GM19467 (cell line): ENCODE measurements around the gene TMEM80.

ENCODE experiments used
- ATAC-seq: cut with Tn5 transposase; IDR thresholded peaks from one replicate; pipeline ENCODE4 v1.9.1; 2021; ENCODE audit warnings: mild to moderate bottlenecking, moderate library complexity; ENCODE audit not compliant: unreplicated experiment

Gene TMEM80

DNA sequence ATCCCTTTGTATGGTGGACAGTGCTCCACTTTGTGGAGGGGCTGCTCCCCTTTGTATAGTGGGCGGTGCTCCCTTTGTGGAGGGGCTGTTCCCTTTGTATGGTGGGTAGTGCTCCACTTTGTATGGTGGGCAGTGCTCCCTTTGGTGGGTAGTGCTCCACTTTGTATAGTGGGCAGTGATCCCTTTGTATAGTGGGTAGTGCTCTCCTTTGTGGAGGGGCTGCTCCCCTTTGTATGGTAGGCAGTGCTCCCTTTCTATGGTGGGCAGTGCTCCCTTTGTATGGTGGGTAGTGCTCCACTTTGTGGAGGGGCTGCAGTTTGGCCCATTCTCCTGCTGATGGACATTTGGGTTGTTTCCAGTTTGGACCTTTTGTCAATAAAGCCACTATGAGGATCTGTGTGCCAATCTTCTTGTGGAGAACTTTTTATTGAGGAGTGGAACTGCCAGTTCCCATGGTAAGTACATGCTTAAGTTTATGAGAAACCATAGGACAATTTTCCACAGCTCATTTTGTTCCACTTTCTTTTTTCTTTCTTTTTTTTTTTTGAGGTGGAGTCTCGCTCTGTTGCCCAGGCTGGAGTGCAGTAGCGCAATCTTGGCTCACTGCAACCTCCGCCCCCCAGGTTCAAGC is 47.1 kb downstream of the TMEM80 start:
- no peak for ATAC-seq

DNA sequence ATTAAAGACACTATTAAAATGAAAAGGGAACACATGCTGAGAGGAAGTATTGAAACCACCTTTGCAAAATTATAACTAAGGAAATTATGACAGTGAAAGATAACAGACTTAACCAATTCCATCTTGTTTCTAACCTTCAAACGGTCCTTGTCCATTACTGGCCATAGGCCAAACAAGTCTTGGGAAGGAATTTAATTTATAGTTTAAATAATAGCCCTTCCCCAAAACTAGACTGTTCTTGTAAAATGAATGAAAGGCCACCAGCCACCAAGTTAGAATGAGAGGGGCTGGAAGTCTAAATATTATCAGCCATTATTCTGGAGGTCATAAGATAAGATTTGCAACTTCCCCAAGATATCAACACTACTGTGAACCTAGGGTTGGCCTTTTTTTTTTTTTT is 49.8 kb downstream of the TMEM80 start:
- no peak for ATAC-seq

- ATAC-seq = peak; percentile 25
Observed at GRCh38 chr11:746289-747157, 50.9 kb downstream of the TMEM80 start.

GRCh38 chr11:747158-748006 is 51.8 kb downstream of the TMEM80 start, which contains the start of gene TALDO1:
TSS of gene TALDO1 (plus strand) at chr11:747464. CDS start at chr11:747482, 18 bp downstream.
- peak; percentile 80 for ATAC-seq

DNA sequence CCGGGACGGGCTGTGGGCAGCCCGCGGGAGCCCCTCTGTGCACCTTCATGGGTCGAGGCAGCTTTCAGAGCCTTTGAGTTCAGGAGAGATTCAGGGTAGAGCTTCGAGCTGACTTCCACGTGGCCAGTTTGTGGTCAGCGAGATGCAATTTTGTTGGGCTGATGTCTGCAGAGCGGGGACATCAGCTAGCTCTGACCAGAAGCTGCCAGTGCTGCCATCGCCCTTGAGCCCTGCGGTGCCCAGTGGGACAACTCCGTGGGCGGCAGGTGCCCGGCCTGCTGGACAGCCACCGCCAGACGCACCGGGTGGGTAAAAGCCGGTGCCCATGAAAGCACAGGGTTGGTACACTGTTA is 52.4 kb downstream of the TMEM80 start:
- no peak for ATAC-seq

DNA sequence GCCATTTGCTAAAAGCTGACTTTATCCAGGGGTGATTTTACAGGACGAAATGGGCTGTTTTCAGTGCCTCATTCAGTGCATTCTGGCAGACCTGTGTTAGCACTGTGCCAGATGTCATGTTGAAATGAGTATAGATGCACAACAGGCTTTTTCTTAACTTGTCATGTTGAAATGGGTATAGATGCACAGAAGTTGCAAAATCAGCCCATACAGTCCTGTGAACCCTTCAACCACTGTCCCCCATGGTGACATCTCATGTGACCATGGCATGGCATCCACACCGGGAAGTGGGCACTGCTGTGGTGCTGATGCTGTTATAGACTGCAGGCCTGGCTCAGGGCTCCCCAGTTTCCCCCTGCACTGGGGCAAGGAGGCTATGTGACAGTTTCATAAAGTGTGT is 54.1 kb downstream of the TMEM80 start:
- no peak for ATAC-seq
